Esophagus squamous epithelium (tissue), 5 donors: ENCODE data around the gene SOX10. TPM values are rescaled to one million over a fixed set of nuclear protein-coding genes. Genes with fewer than 3 reads are reported as not detected.

Experiments
- DNase-seq: peaks from one replicate; lab custom pipeline; 2025; lab: John Stamatoyannopoulos, UW
- H3K27ac ChIP-seq, 4 donors: fragments of 200-600 bp; sonication (generic); one replicate each; pipeline ENCODE4 v1.5.1; 2016 to 2019; ENCODE audit warnings: mild to moderate bottlenecking in 1 of 4
- H3K27me3 ChIP-seq, 4 donors: fragments of 200-600 bp; sonication (generic); 1 replicate in 3 of 4; 2 replicates in 1 of 4; pipeline versions ENCODE4 v1.5.1 to v1.6.0; 2017 to 2021; ENCODE audit warnings: antibody characterized with exemption in 1 of 4
- H3K36me3 ChIP-seq, 3 donors: fragments of 200-600 bp; sonication (generic); one replicate each; pipeline ENCODE4 v1.5.1; 2016 to 2019
- H3K4me1 ChIP-seq, 3 donors: fragments of 200-600 bp; sonication (generic); one replicate each; pipeline ENCODE4 v1.5.1; 2017 to 2019
- H3K4me3 ChIP-seq, 4 donors: fragments of 200-600 bp; sonication (generic); 1 replicate in 3 of 4; 2 replicates in 1 of 4; pipeline ENCODE4 v1.5.1; 2016 to 2019; ENCODE audit warnings: mild to moderate bottlenecking in 2 of 4, moderate library complexity in 1 of 4
- H3K9me3 ChIP-seq, 3 donors: fragments of 200-600 bp; sonication (generic); one replicate each; pipeline ENCODE4 v1.5.1; 2016 to 2019
- POLR2A ChIP-seq, 4 donors: fragments of 450-650 bp; IDR thresholded peaks; one replicate each; pipeline ENCODE4 v1.6.1; 2017; ENCODE audit warnings: antibody characterized with exemption in 4 of 4, mild to moderate bottlenecking in 4 of 4, moderate library complexity in 3 of 4
- WGBS, 2 donors: methylation state at CpG; one replicate each; pipeline ENCODE4 v1.1.5; 2018; 5-methylcytosine and 5-hydroxymethylcytosine counted together
- intact Hi-C: fragments of 100-400 bp; cut with DNase I; formaldehyde crosslinking; loops from one replicate; pipeline ENCODE4 v1.15.0; 2022
- total RNA-seq, 4 donors: library from RNA; depleted of rRNA; stranded (reverse); fragments of >200 nt; gene quantifications; one replicate each; pipeline ENCODE4 v1.1.0, GENCODE V29; 2016
- TF ChIP-seq, protein P1 (sequence below), 6 experiments: fragments of 450-650 bp in 4 of 6; fragments of 200-600 bp in 2 of 6; sonication (generic) in 2 of 6; IDR thresholded peaks; one replicate each; pipeline ENCODE4 v1.5.1; 2016 to 2019; ENCODE audit warnings: antibody characterized with exemption in 6 of 6, mild to moderate bottlenecking in 4 of 6, moderate library complexity in 4 of 6
- donor health status: DM: yes; HTN: yes; CAD: no.

The SOX10 gene
- total RNA-seq, 4 donors from 2014 or later = 0.44 to 1.7 (median 1.5) TPM; not detected in 1

GRCh38 chr22:37933711-37934376 is 50.5 kb downstream of the SOX10 start:
- WGBS, 2 donors = 2 to 13% methylated on average over 4 to 7 of the region's 13 CpGs
- Histone ChIP-seq H3K9me3 (no peaks in the 10 kb centered on the region), H3K36me3 (peaks cover 30 to 91% (median 43%) of the 10 kb centered on the region in 3 donors), H3K4me1 (peaks cover 36 to 64% (median 37%) of the 10 kb centered on the region in 3 donors), H3K27ac (peak overlapping the region; percentile 76 to 90 (median 86)), H3K27me3 (no peaks in the 10 kb centered on the region), H3K4me3 (no peak overlapping the region)
- intact Hi-C loops = loop anchor here (5.0 kb wide), 1 partner anchor 52 kb away; no protein-coding TSS in a partner anchor
- peak; percentile 31 for DNase-seq
- TF ChIP-seq POLR2A (IDR thresholded peaks at IDR 0.05) = no peak
- TF ChIP-seq, protein P1, sequence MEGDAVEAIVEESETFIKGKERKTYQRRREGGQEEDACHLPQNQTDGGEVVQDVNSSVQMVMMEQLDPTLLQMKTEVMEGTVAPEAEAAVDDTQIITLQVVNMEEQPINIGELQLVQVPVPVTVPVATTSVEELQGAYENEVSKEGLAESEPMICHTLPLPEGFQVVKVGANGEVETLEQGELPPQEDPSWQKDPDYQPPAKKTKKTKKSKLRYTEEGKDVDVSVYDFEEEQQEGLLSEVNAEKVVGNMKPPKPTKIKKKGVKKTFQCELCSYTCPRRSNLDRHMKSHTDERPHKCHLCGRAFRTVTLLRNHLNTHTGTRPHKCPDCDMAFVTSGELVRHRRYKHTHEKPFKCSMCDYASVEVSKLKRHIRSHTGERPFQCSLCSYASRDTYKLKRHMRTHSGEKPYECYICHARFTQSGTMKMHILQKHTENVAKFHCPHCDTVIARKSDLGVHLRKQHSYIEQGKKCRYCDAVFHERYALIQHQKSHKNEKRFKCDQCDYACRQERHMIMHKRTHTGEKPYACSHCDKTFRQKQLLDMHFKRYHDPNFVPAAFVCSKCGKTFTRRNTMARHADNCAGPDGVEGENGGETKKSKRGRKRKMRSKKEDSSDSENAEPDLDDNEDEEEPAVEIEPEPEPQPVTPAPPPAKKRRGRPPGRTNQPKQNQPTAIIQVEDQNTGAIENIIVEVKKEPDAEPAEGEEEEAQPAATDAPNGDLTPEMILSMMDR (IDR thresholded peaks at IDR 0.05) = peak; percentile 85 to 99 (median 96)

GRCh38 chr22:37932821-37933578 is 51.4 kb downstream of the SOX10 start:
- H3K9me3 ChIP-seq = no peaks in the 10 kb centered on the region
- no peaks in the 10 kb centered on the region for H3K27me3 ChIP-seq
- peak overlapping the region; percentile 76 to 90 (median 86) for H3K27ac ChIP-seq
- DNase-seq = no peak
- no peak for TF ChIP-seq POLR2A (IDR thresholded peaks at IDR 0.05)
- TF ChIP-seq, protein P1 (IDR thresholded peaks at IDR 0.05) = no peak
- H3K4me1 ChIP-seq = peaks cover 36 to 69% (median 37%) of the 10 kb centered on the region in 3 donors
- H3K4me3 ChIP-seq = no peak overlapping the region
- WGBS, 2 donors = 52 to 54% methylated on average over 5 of the region's 21 CpGs
- intact Hi-C loops = loop anchor here (5.0 kb wide), 1 partner anchor 51 kb away; no protein-coding TSS in a partner anchor
- H3K36me3 ChIP-seq = peaks cover 36 to 91% (median 39%) of the 10 kb centered on the region in 3 donors

GRCh38 chr22:37932401-37932800 is 52.0 kb downstream of the SOX10 start:
- H3K4me3 ChIP-seq = no peak overlapping the region
- H3K27ac ChIP-seq = peak overlapping the region; percentile 76 to 90 (median 86)
- H3K9me3 ChIP-seq = no peaks in the 10 kb centered on the region
- peaks cover 36 to 69% (median 37%) of the 10 kb centered on the region in 3 donors for H3K4me1 ChIP-seq
- TF ChIP-seq, protein P1 (IDR thresholded peaks at IDR 0.05) = no peak
- TF ChIP-seq POLR2A (IDR thresholded peaks at IDR 0.05) = no peak
- intact Hi-C loops = loop anchor here (5.0 kb wide), 1 partner anchor 50 kb away; no protein-coding TSS in a partner anchor
- peaks cover 36 to 91% (median 41%) of the 10 kb centered on the region in 3 donors for H3K36me3 ChIP-seq
- no peak for DNase-seq
- no peaks in the 10 kb centered on the region for H3K27me3 ChIP-seq
- WGBS, 2 donors = 72 to 87% methylated on average over 3 to 9 of the region's 10 CpGs

DNA sequence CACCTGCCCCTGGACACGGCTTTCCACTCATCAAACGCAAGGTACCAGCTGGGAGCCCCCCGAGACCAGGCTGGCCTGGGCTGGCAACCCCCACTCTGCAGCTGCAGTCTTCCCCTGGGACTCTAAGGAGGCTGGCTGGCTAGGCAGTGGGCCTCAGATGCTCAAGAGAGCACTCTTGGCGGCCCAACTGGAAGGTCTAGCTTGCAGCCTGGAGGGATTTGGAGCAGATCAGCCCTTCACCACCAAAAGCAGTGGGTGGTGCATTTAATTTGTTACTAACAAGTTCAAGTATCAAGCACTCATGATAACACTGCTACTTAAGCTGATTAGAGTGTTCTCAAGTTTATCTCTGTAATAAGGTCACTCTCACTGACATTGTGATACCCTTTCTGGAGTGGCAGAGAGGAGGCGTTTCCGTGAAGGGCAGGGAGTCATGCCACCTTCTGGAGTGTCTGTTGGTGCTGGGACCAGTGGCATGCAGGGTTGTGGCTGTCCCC is 52.4 kb downstream of the SOX10 start:
- intact Hi-C loops = loop anchor here (5.0 kb wide), 1 partner anchor 50 kb away; no protein-coding TSS in a partner anchor

GRCh38 chr22:37930952-37931440 is 53.4 kb downstream of the SOX10 start:
- Histone ChIP-seq H3K4me1 (peaks cover 36 to 69% (median 37%) of the 10 kb centered on the region in 3 donors), H3K27ac (peak overlapping the region; percentile 8 to 89 (median 54)), H3K36me3 (peaks cover 44 to 91% (median 49%) of the 10 kb centered on the region in 3 donors), H3K27me3 (no peaks in the 10 kb centered on the region), H3K9me3 (no peaks in the 10 kb centered on the region), H3K4me3 (no peak overlapping the region)
- TF ChIP-seq POLR2A (IDR thresholded peaks at IDR 0.05) = no peak
- TF ChIP-seq, protein P1 (IDR thresholded peaks at IDR 0.05) = peak in 1 of 6 experiments; percentile 3
- 47 to 67% methylated on average over 1 to 2 of the region's 2 CpGs for WGBS, 2 donors
- no peak for DNase-seq
- intact Hi-C loops = loop anchor here (5.0 kb wide), 1 partner anchor 49 kb away; no protein-coding TSS in a partner anchor

More for the DNA sequence above, 52.4 kb downstream of the SOX10 start:
- TF ChIP-seq POLR2A (IDR thresholded peaks at IDR 0.05) = no peak
- Histone ChIP-seq H3K27me3 (no peaks in the 10 kb centered on the region), H3K4me3 (no peak overlapping the region), H3K36me3 (peaks cover 40 to 91% (median 42%) of the 10 kb centered on the region in 3 donors), H3K27ac (peak overlapping the region in 3 of 4 donors; percentile 84 to 90 (median 89)), H3K4me1 (peaks cover 36 to 69% (median 37%) of the 10 kb centered on the region in 3 donors), H3K9me3 (no peaks in the 10 kb centered on the region)
- no peak for DNase-seq
- 20 to 69% methylated on average over 1 to 3 of the region's 6 CpGs for WGBS, 2 donors
